Activated CD4-positive, CD25-positive, alpha-beta regulatory T cell treated with anti-CD3 and anti-CD28 coated beads, Interleukin-2, amount 50 U/mL, for 16 hours (primary cell): ENCODE measurements around the gene XPNPEP2.

Experiments used
- DNase-seq: peaks from one replicate; pipeline ENCODE4 v3.0.0-alpha.2; 2020; ENCODE audit warnings: low read depth, low spot score

The XPNPEP2 gene

DNA sequence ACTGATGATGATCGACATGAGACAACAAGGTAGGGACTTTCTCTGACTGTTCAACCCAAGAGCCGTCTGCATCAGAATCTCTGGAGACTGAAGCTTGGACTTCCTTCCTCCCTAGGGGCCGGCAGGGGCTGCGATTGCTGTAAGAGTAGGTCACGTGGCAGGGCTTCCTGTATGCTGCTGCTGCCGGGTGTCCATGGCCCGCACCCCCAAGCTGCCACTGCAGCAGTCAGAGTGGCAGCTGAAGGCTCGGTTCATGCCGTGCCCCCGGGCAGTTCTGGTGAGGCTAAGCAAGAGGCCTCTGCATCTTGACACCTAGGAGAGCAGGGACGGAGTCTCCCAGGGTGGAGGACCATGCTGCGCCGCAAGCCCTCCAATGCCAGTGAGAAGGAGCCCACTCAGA lies 41.0 kb downstream of the XPNPEP2 start, which contains the start of gene SASH3:
TSS of gene SASH3 (plus strand) at position 203 of the 400 bp plus-strand sequence. CDS start at position 352, 149 bp downstream.
- DNase-seq: no peak

DNA sequence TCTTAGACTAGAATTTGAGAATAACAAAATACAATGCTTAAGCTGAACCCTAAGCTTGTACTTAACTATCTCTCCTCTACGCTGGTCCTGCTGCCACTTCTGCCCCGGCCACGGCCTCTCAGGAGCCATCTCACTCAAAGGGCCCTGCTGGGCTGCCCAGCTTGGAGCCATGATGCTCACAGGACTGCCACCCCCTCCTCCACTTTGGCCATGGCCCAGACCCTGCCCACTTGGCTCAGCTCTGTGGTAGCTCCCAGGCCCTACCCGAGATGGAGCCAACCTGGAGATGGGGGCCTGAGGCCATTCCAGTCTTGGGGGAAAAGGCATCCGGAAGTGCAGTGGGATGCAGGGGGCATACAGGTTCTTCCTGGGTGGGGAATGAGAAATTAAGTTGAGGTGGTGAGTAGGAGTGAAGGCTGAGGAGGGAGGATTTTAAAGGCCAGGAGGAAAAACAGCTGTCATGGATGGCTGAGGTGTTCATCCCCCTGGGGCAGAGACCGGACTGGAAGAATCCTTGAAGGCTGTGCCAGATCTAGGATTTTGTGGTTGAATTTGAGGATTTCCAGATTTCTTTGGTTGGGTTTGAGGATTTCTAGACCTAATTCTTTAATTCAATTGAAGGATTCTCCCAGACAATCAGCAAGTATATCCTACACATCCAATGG lies 41.8 kb downstream of the XPNPEP2 start:
- no peak for DNase-seq

DNA sequence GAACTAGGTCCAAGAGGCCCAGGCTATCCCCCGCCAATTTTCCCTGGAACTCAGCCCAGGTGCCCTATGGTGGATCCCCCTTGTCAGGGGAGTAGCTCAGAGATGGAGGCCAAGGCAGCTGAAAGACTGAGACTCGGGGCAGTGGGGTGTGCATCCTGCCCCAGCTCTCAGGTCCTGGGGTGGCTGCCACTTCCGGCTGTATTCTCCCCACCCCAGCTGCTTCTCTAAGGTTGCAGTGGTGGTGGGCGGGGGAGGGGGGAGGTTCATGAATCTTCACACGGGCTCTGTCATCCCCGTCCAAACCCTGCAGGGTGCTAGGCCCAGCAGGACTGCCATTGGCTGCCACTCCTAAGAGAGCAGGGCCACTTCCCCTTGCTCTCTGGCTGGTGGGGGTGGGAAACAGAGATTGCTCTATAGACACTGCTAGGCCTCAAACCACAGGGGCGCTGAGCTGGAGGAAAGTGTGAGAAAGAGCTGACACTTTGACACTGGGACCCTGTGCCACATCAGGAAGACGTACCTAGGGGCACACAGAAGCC lies 42.4 kb downstream of the XPNPEP2 start:
- DNase-seq: peak; percentile 61

DNA sequence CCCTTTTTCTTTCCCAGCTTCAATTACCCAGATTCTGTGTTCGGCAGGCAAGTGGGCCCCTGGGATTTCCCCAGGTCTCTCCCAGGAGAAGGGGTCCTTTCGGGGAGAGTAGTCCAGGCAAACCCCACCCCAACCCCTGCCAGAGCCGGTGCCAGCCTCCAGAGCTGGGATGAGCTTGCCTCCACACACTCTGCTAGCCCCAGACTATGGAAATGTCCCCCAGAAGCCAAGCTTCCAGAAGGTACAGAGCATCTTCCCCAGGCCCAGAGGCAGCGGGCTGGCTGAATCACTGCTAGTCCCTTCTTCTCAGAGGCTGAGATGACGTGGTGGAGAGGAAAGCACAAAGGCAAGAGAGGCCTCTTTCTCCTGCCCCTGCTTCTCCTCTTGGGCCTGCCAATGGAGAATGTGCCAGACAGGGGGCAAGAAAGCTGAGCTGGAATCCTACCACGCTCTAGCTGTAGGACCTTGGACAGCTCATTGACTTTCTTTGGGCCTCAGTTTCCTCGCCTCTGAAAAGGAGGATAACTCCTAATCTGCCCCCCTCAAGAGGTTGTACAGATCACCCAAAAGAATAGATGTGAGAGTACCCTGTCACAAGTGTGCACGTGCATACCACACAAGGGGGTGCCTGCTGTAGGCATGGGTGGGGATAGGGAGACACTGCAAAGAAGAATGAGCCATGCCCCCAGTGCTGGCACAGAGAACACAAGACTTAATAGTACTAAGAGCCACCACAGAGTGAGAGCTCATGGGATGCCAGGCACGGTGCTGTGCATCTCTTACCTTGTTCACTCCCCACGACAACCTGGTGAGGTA lies 43.1 kb downstream of the XPNPEP2 start:
- DNase-seq: no peak

DNA sequence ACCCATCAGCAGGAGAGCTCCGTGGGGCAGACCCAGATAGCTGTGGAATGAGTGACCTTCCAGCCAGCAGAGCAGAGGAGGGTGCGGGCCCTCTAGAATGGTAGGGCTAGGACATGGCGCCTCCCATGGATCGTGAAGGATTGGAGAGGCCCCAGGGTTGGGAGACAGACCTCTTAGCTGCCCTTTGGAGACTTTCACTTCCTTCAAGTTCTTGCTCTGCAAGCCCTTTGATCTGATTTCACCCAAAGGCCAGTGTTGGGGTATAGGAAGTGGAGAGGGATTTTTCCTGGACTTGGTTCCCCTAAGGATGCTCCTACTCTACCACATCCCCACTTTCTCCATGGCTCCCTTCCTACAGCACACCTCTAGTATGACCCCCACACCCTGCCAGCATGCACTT lies 43.9 kb downstream of the XPNPEP2 start:
- no peak for DNase-seq

DNA sequence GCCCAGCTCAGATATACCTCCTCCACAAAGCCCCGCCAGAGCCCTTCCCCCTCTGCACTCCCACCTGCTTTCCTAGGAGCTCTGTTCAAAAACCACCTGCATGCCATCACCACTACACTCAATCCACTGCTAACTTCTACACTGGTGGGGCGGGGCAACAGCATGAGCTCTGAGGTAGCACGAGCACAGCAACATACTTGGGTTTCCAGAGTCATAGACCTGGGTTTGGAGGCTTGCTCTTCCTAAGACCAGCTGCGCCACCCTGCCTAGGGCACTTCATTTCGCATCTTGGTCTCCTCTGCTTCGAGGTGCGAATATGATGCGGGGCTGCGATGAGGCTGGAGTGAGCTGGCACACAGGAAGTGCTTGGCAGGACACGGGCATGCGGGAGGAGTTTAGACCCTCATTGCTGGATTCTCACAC lies 44.5 kb downstream of the XPNPEP2 start:
- DNase-seq: no peak

DNA sequence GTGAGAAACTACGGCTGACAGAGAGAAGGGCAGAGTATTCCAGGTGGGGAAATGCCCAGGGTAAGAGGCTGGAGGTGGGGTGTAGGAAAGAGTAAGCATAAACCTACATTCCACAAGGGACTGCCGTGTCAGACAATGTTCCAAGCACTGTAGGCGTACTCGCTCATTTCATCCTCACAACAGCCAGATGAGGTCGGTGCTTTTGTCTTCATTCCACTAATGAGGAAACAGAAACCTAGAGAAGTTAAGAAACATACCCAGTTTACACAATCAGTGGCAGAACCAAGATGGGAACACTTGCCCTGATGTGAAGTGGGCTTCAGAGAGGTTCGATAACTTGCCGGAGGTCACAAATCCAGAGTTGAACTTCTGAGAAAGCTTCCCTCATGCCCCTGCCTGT lies 45.6 kb downstream of the XPNPEP2 start:
- no peak for DNase-seq

DNA sequence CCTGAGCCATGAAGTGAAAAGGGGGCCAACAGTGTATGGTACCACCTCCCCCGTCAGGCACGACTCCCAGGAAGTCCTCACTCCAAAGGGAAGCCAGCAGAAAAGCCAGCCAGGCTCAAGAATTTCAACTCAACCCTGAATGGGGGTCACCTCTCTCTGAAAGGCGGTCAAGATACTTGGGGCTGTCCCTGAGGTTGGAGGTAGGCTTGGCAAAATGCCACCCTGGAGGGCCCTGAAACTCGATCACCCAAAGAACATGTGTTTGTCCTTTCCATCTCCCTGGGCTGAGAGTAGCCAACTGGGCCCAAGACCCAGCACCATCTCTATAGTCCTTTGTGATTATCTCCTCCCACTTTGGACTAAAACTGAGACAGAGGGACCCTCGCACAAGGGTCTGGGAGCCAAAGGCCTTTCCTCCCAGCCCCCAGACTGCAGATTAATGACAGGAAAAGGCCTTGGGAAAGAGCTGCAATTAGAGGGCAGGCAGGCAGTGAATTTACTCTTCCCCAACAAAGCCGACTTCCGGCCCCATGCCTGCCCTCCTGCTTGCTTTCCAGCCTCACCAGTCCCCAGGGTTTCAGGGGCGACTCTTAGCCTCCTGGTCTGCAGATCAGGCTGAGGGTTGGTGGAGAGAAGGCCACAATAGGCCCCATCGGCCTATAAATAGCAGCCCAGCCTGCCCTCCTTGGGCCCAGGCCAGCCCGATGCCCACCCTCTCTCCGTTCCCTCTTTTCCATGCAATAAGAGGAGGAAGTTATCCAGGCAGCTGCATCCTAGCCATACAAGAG lies 46.6 kb downstream of the XPNPEP2 start:
- DNase-seq: no peak

DNA sequence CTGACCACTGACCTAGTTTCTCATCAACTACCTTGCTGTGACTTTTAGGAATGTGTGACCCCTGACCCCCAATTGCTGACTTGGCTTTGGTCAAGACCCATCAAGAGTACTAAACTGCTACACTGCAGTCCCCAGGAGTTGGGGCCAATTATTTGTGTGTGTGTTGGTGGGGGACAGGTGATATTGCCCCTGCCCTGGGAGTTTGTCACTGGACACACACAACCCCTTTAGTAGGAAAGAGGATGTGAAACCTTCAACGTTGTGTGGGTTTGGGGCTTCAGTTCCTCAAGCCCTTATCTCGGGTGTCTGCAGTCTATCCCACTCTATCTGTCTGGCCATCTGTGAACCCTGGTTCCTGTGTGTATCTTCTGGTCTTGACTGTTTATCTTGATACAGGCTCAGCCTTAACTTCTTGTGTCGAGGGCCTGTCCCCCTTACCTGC lies 47.5 kb downstream of the XPNPEP2 start:
- DNase-seq: no peak

DNA sequence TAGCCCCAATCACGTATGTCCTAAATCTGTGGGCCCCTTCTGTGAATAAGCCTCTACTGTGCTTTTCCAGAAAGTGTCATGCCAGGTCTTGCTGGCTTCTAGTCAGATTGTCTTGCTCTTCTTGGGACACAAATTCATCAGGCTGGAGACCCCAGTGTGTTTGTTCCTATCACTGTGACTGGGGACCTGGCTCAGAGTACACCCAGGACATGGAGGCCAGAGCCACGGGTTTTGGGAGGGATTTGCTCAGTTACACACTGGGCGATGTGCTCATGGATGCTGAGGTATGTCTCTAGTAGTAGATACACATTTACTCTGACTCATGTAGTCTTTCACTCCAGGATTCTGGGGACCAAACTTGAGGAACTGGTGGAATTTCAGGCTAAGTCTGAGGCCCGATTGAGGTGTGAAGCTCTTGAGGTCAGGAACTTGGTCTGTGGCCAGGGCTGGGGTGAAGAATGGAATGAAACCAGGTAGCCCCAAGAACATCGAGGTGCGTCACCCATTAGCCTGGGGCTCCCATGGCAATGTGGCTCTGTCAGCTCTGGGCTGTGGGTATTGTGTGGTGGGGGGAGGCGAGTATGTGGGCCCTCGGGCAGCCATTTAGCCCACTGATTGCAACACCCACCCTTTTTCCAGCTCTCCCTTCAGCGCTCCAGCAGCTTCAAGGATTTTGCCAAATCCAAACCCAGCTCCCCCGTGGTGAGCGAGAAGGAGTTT lies 48.7 kb downstream of the XPNPEP2 start:
- DNase-seq: no peak

DNA sequence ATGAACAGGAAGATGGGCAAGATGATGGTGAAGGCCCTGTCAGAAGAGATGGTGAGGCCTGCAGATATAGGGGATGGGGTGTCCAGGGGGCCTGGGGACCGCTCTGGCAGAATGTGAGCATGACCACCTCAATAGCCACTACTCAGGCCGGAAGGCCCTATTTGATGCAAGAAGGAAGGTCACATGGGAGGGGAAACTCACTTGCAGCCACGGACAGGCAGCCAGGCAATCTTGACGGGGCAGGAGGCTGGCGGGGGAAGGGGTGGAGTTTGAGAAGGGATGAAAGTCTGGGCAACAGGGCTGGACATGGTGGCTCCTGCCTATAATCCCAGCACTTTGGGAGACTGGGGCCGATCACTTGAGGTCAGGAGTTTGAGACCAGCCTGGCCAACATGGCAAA lies 49.7 kb downstream of the XPNPEP2 start:
- DNase-seq: no peak

DNA sequence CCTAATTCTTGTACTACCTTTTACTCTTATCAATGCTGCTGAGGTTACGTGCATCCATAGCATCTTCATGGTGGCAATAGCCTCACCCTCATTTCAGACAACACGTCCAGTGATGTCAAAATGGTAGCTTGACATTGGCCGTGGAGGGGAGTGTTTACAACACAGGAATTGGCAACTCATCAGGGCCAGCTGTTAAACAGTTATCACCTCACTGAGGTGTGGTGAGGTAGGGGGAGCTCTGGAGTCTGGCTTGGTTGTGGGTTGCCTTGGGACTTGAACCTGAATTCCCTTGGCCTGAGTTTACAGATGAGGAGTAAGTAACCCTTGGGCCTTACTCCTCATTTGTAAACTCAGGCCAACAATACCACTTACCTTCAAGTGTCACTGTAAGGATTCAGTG lies 51.4 kb downstream of the XPNPEP2 start:
- DNase-seq: no peak

DNA sequence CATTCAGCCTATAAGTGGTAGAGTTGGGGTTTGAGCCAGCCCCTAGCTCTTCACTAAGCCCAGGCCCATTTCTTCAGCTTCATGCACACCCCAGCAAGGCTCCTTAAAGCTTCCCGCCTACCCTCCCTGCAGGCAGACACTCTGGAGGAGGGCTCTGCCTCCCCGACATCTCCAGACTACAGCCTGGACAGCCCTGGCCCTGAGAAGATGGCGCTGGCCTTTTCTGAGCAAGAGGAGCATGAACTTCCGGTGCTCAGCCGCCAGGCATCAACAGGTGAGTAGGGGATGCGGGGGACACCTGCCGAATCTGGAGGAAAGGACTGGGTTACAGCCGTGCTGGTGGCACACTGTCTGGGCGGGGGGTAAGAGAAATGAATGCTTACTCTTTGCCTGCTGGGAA lies 52.0 kb downstream of the XPNPEP2 start:
- no peak for DNase-seq

DNA sequence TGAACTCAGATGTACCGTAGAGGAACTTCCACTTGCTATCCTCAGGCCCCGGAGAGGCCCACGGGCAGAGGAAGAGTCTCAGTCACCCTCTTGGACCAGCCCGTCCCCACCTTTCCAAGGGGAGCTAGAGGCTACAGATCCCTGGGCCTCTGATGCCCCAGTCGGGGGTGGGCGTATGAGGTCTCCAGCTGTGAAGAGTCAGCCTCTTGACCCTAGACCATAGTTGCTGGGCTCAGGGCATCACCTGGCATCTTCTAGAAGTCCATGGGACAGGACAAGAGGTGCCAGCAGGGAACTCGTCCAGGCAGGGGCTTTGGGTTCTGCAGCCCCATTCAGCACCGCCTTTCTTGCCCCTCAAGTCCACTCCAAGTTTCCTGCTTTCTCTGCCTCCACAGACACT lies 52.6 kb downstream of the XPNPEP2 start:
- no peak for DNase-seq

DNA sequence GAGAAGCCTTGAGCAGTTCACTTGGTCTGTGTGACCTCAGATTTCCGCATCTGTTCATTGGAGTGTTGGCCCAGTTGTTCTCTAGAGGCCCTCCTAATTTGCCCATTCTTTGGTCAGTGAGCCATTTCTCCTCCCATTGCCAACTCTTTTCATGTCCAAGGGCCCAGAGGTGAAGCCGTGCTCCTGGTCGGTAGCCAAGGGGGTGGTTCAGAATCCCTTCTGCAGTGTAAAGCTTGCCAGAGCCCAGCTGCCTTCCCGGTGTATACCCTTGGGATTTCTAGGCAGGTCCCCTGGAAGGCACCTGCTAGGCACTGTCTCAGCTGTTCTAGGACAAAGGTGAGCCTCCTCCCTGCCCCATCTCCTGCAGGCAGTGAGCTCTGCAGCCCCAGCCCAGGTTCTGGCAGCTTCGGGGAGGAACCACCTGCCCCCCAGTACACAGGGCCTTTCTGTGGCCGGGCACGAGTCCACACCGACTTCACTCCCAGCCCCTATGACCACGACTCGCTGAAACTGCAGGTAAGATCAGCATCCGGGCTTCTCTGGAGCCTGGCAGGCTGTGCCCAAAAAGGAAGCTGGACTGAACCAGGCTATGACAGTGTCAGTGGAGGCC lies 53.3 kb downstream of the XPNPEP2 start:
- DNase-seq: no peak

DNA sequence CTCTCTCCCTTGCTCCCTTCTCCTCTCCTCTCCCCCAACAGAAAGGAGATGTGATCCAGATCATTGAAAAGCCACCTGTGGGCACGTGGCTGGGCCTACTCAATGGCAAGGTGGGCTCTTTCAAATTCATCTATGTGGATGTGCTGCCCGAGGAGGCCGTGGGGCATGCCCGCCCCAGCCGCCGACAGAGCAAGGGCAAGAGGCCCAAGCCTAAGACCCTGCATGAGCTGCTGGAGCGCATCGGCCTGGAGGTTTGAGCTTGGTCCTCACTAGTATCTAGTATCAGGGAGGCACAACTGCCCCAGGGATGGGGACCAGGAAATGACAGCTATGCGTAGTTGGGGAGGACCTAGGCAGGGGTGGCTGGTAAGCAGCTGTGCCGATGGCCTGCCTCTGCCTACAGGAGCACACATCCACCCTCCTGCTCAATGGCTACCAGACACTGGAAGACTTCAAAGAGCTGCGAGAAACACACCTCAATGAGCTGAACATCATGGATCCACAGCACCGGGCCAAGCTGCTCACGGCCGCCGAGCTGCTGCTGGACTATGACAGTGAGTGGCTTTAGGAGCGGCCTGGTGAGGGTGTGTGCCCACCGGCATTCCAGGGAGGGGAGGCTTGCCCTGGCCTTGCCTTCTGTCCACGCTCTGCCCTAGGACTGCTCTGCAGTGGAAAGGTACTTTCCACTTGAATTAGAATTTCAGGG lies 54.0 kb downstream of the XPNPEP2 start:
- DNase-seq: no peak

DNA sequence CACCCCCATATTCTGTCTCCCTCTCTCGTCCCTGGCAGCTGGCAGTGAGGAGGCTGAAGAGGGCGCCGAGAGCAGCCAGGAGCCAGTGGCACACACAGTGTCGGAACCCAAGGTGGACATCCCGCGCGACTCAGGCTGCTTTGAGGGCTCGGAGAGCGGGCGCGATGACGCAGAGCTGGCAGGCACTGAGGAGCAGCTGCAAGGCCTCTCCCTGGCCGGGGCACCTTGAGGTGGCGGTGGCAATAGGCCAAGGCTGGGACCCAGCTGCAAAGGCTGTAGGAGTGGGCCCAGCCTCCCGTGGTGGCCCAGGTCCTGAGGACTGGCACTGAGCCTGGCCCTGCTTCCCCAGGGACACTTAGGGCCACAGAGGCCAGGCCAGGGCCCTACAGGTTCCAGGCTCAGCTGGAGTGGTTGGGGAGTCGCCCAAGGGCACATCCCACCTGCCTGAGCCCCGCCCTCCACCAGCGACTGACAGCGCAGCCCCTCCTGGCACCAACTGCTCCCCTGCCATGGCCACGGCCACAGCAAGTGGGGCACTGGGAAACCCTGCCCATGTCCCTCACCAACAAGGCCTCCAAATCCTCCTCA lies 54.9 kb downstream of the XPNPEP2 start:
- DNase-seq: no peak

DNA sequence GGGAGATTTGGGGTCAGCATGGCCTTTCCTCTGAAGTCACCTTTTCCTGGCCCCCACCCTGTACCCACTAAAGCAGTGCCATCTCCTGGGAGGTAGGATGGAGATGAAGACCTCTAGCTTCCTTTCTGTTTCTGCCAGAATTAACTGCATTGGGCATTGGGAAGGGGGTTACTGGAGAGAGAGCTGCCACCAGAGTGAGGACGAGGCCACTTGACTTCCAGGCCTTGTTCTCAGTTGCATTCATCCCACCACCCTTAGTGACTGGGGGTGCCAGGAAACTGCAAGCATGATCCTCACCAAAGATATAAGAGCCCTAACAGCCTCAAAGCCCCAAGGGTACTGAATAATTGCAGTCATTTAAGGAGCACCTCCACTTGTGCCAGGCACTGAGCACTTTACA lies 56.8 kb downstream of the XPNPEP2 start:
- DNase-seq: no peak

DNA sequence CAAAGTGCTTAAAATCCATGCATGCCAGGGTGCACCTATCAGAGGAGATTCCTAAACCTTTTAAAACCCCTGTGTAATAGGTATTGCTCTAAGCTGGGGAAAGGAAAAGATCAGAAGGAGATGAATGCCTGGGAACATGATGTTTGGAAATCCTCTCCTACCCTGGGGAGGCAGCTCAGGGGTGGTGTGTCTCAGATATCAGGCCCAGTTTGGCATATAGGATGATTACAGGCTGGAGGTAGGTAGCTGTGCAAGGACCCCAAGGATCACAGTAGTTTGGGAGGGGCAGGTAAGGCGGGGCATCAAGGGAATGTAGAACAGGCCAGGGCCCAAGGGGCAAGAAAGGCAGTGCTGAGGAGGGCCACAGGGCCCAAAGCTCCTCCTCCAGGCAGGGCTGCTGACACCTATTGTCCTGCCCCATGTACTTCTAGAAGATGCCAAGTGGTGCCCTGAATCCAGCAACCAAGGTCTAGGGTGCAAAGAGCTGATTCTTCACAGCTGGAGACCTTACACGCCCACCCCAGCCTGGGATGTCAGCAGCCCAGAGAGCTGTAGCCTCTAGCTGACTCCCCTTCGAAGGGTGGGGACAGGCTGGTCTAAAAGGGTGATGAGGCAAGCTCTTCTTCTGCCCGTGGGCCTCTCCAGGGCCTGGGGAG lies 58.6 kb downstream of the XPNPEP2 start:
- no peak for DNase-seq
